HUES64 (cell line): ENCODE measurements around the gene C6orf132.

ENCODE experiments used
- H3K27ac ChIP-seq: 2 replicates; pipeline ENCODE4 v1.7.0; 2013; ENCODE audit warnings: low read depth, low read length, inconsistent platforms
- H3K27me3 ChIP-seq: 2 replicates; pipeline ENCODE4 v1.6.1; 2013; ENCODE audit warnings: mild to moderate bottlenecking, low read length; ENCODE audit not compliant: insufficient read depth
- H3K36me3 ChIP-seq: 2 replicates; pipeline ENCODE4 v1.6.1; 2013; ENCODE audit warnings: mild to moderate bottlenecking, low read length; ENCODE audit not compliant: insufficient read depth
- H3K4me1 ChIP-seq: 2 replicates; pipeline ENCODE4 v1.6.1; 2013; ENCODE audit warnings: mild to moderate bottlenecking, low read length, moderate library complexity; ENCODE audit not compliant: insufficient read depth
- H3K4me3 ChIP-seq: 2 replicates; pipeline ENCODE4 v1.5.1; 2013; ENCODE audit warnings: mild to moderate bottlenecking, low read length, moderate library complexity
- H3K9ac ChIP-seq: 2 replicates; pipeline ENCODE4 v1.6.1; 2013; ENCODE audit warnings: mild to moderate bottlenecking, low read depth, low read length
- H3K9me3 ChIP-seq: 2 replicates; pipeline ENCODE4 v1.6.1; 2013; ENCODE audit warnings: low read depth, low read length; ENCODE audit not compliant: insufficient read depth
- WGBS: fragments of 150-250, 120-280 bp; methylation state at CpG from one replicate; pipeline ENCODE4 v1.1.7; 2013; ENCODE audit warnings: missing lambda C conversion rate; 5-methylcytosine and 5-hydroxymethylcytosine counted together

C6orf132 gene

DNA sequence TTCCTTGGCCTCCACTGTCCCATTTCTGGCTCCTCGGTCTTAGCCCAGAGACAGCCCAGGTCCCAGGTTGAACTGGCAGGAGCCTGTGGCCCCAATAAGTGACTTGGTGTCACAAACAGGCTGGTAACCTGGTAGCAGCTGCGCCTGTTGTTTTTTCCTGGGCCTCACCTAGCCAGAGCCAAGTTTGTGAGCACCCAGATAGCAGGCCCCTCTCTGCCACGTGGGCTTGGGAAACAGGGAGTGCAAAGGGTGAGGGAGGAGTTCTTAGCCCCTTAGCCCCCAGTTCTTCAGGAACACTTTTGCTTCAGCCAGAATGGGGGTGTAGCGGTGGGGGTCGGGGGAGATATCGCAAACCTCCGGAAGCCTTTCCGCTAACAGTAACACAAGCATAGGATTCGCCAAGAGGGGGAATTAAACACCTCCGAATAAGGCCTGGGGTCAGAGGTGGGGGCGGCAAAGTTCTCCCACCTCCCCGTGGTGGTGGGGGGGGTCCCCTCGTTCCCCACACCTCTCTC lies 760 bp downstream of the C6orf132 start:
- WGBS = 32% methylated on average over 3 of the region's 13 CpGs
- Histone ChIP-seq H3K27ac (peak overlapping the region; percentile 63; the same call in 1 of the 2 replicates), H3K36me3 (no peaks in the 10 kb centered on the region), H3K4me1 (peaks cover 48% of the 10 kb centered on the region), H3K9ac (peak overlapping the region; percentile 88), H3K4me3 (peak overlapping the region; percentile 89), H3K9me3 (no peaks in the 10 kb centered on the region), H3K27me3 (no peaks in the 10 kb centered on the region)

- WGBS = 68% methylated on average over 9 of the region's 9 CpGs
- H3K27me3 ChIP-seq = no peaks in the 10 kb centered on the region
- H3K27ac ChIP-seq = no peak overlapping the region
- no peaks in the 10 kb centered on the region for H3K9me3 ChIP-seq
- peaks cover 53% of the 10 kb centered on the region for H3K4me1 ChIP-seq
- no peaks in the 10 kb centered on the region for H3K36me3 ChIP-seq
- peak overlapping the region; percentile 89 for H3K4me3 ChIP-seq
- H3K9ac ChIP-seq = peak overlapping the region; percentile 88
Measured at GRCh38 chr6:42140756-42141602, 1.4 kb downstream of the C6orf132 start.

- no peaks in the 10 kb centered on the region for H3K27me3 ChIP-seq
- H3K9me3 ChIP-seq = no peaks in the 10 kb centered on the region
- 85% methylated on average over 5 of the region's 5 CpGs for WGBS
- H3K4me1 ChIP-seq = peaks cover 60% of the 10 kb centered on the region
- no peak overlapping the region for H3K9ac ChIP-seq
- no peak overlapping the region for H3K27ac ChIP-seq
- H3K36me3 ChIP-seq = no peaks in the 10 kb centered on the region
- H3K4me3 ChIP-seq = peak overlapping the region; percentile 1; the same call in 1 of the 2 replicates
Measured at GRCh38 chr6:42140032-42140431, 2.4 kb downstream of the C6orf132 start.

DNA sequence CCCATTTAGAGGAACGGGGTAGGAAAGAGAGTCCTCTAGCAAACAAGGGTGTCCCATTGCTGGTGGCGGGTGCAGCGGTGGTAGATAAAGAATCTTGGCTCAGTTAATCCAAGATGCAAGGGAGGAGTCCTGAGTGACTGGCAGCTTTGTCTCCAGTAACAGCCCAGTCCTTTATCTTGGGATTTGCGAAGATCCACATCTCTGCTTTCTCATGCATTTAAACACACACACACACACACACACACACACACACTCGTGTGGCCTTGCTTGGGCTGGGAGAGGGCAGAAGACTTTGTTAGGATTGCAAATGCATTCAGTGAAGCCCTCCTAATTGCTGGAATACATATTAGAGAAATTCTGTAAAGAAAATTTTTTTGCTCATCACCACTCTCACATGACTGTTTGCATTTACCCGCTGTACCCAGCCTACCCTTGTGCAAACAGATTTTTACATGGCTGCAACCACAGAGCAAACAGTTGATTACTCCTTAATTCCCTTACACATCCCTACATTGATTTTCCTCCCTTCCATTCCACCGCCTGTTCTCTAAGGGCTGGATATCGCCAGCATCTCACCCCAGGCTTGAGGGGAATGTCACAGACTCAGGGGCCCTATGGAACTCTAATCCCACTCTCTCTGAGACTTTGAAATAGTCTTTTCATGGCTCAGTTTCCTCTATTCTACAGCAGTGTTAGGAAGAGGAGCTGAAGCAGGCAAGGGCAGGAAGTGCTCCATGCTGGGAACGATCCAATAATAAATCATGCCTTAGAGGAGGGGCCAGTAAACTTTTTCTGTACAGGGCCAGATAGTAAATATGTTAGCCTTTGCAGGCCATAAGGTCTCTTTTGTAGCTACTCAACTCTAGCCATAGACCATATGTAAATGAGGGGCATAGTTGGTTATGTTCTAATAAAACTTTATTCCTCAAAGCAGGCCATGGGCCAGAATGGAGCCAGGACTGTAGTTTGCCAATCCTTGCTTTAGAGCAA lies 3.5 kb downstream of the C6orf132 start:
- H3K36me3 ChIP-seq = peaks cover 5% of the 10 kb centered on the region; the same call in 1 of the 2 replicates
- no peaks in the 10 kb centered on the region for H3K27me3 ChIP-seq
- peak overlapping the region; percentile 68; the same call in 1 of the 2 replicates for H3K27ac ChIP-seq
- WGBS = 51% methylated on average over 8 of the region's 9 CpGs
- H3K9me3 ChIP-seq = no peaks in the 10 kb centered on the region
- H3K4me1 ChIP-seq = peaks cover 62% of the 10 kb centered on the region
- no peak overlapping the region for H3K4me3 ChIP-seq
- no peak overlapping the region for H3K9ac ChIP-seq

GRCh38 chr6:42138190-42138589 lies 4.2 kb downstream of the C6orf132 start:
- Histone ChIP-seq H3K9ac (no peak overlapping the region), H3K36me3 (peaks cover 9% of the 10 kb centered on the region; the same call in 1 of the 2 replicates), H3K9me3 (no peaks in the 10 kb centered on the region), H3K27ac (peak overlapping the region; percentile 68; the same call in 1 of the 2 replicates), H3K27me3 (no peaks in the 10 kb centered on the region), H3K4me1 (peaks cover 62% of the 10 kb centered on the region), H3K4me3 (no peak overlapping the region)
- 85% methylated on average over 6 of the region's 6 CpGs for WGBS

DNA sequence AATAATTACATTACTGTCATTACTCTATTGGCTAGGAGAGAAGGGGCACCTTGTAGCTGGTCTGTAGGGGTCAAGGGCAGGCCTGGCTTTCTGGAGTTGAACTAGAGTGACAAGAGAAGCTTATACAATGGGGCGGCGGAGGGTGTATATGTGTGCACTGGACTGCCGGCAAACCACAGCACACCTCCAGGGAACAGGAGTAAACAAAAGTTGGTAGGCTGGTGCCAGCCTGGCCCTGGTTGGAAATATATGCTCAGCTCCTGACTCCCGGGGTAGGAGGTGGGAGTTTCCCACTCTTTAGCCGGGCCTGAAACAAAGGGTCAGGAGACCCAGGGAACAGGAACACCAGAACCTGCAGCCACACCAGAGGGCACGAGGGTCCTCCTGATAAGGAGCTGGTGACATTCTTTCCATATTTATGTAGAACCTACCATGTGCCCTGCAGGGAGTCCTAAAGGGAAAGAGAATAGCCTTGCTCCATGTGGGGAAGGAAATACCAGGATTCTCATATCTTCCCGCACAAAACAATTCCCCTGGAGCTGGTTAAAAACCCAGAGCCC lies 5.1 kb downstream of the C6orf132 start:
- Histone ChIP-seq H3K9me3 (no peaks in the 10 kb centered on the region), H3K36me3 (peaks cover 12% of the 10 kb centered on the region), H3K4me3 (peak overlapping the region; percentile 14), H3K27me3 (no peaks in the 10 kb centered on the region), H3K27ac (peak overlapping the region; percentile 90), H3K4me1 (peaks cover 64% of the 10 kb centered on the region), H3K9ac (peak overlapping the region; percentile 60)
- WGBS = 46% methylated on average over 7 of the region's 7 CpGs

- Histone ChIP-seq H3K9ac (peak overlapping the region; percentile 60), H3K9me3 (no peaks in the 10 kb centered on the region), H3K4me1 (peaks cover 64% of the 10 kb centered on the region), H3K27ac (peak overlapping the region; percentile 90), H3K27me3 (no peaks in the 10 kb centered on the region), H3K36me3 (peaks cover 12% of the 10 kb centered on the region), H3K4me3 (peak overlapping the region; percentile 14; the same call in 1 of the 2 replicates)
- WGBS = 7% methylated on average over 14 of the region's 14 CpGs
Measured at GRCh38 chr6:42136508-42137193, 5.8 kb downstream of the C6orf132 start.

GRCh38 chr6:42135722-42136121 lies 6.7 kb downstream of the C6orf132 start:
- Histone ChIP-seq H3K4me3 (no peak overlapping the region), H3K27me3 (no peaks in the 10 kb centered on the region), H3K27ac (peak overlapping the region; percentile 73; the same call in 1 of the 2 replicates), H3K36me3 (peaks cover 12% of the 10 kb centered on the region), H3K9me3 (no peaks in the 10 kb centered on the region), H3K9ac (no peak overlapping the region), H3K4me1 (peaks cover 55% of the 10 kb centered on the region)
- WGBS = 59% methylated on average over 2 of the region's 2 CpGs

DNA sequence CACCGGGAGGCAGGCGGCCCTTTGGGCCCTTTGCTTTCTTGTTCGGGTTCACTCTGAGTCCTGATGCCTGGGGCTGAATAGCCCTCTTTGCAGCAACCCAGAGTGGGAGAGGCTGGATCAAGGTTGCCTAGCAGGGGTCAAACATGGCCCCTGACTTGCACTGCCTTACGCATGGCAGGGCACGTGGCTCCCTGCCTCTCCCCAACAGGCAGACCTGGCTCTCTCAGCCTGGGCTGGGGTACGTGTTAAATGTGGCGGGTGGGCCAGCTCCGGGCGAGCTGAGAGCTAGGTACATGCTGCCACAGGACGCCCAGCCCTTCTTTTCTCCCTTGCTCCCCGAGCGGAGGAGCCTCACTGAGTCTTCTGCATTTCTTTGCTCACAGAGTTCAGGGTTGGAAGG lies 7.3 kb downstream of the C6orf132 start:
- Histone ChIP-seq H3K27ac (peak overlapping the region; percentile 73; the same call in 1 of the 2 replicates), H3K4me3 (no peak overlapping the region), H3K4me1 (peaks cover 50% of the 10 kb centered on the region), H3K9me3 (no peaks in the 10 kb centered on the region), H3K9ac (no peak overlapping the region), H3K36me3 (peaks cover 12% of the 10 kb centered on the region), H3K27me3 (no peaks in the 10 kb centered on the region)
- WGBS = 72% methylated on average over 9 of the region's 12 CpGs

DNA sequence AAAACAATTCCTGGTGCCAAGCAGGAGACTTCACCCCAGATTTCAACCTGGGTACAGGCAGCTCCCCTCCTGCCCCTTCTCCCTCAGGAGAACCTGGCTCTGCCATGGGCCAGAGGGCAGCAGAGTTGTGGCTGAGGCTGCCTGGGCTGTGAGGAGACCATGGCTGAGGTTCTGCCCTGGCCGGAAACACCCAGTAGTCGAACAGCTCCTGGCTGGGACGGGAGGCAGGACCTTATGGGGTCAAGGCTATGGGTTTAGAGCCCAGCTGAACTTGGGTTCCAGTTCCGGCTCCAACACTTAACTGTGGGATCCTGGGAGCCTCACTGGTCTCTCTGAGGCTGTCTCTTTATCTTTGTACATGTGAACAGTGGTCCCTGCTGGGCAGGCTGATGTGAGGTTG lies 8.5 kb downstream of the C6orf132 start:
- no peaks in the 10 kb centered on the region for H3K27me3 ChIP-seq
- peaks cover 39% of the 10 kb centered on the region for H3K4me1 ChIP-seq
- WGBS = 93% methylated on average over 4 of the region's 4 CpGs
- H3K9me3 ChIP-seq = no peaks in the 10 kb centered on the region
- no peak overlapping the region for H3K27ac ChIP-seq
- H3K9ac ChIP-seq = no peak overlapping the region
- peaks cover 13% of the 10 kb centered on the region for H3K36me3 ChIP-seq
- no peak overlapping the region for H3K4me3 ChIP-seq
